ENCODE measurements around the gene ARMC6.

Gene ARMC6

DNA sequence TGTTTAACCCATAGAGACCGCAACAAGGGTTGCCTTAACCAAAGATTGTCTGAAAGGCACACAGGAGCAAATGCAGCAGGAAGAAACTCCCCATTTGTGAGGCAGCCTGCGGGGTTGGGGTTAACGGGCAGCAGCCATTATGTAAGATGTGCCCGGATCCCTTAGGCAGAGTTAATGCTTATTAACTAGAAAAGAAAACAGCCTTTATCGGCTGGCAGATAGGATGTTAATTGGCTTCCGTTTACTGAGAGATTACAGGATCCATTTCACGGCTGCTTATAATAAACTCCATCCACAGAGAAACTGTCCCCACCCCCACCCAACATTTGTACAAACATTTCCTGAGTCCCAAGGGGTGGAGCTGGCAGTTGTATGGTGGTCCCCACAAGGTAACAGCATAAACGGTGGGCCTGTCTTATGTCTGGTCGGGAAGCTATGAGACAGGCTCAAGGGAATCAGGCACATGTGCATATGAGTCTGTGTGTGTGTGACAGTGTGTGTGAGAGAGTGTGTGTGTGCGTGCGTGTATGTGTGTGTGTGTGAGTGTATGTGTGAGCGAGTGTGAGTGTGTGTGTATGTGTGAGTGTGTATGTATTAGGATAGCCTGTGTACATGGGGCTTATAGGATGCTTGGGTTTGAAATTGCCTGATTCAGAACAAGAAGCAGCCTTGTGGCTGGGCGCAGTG, 40.9 kb downstream of the ARMC6 start:
- Histone ChIP-seq H3K27ac (ENCODE audit: low read length) (no peak overlapping the region), H3K27me3 (ENCODE audit: control insufficient read depth in 1 of 2, insufficient read depth in 2 of 2, low read length in 2 of 2) (no peaks in the 10 kb centered on the region), H3K4me1 (ENCODE audit: control insufficient read depth, insufficient read depth, low read length) (no peaks in the 10 kb centered on the region), H3K36me3 (ENCODE audit: control insufficient read depth in 2 of 2, insufficient read depth in 2 of 2, low read length in 2 of 2) (peaks cover 2 to 6% of the 10 kb centered on the region in 2 donors), H3K9me3 (ENCODE audit: control insufficient read depth in 2 of 2, low read length in 2 of 2) (no peaks in the 10 kb centered on the region), H3K4me3 (ENCODE audit: low read length in 2 of 2) (no peak overlapping the region), H3K9ac (ENCODE audit: low read length in 2 of 2) (no peak overlapping the region)

DNA sequence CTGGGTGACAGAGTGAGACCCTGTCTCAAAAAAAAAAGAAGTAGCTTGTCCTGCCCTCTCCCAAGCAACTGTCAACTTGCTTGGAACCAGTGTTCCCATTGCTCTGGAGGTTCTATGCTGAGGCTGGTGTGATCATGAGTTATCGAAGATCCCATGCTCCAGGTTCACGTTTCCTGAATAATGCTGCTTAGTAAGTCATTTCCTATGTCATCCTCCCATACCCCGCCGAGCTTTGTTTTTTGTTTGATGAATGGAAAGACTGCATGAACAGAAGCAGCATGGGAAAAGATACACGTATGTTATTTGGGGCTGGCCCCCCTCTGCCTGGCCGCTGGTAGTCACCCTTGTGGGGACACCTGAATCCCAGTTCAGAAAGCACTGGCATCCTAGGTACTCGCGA, 41.7 kb downstream of the ARMC6 start:
- H3K36me3 ChIP-seq (ENCODE audit: control insufficient read depth in 2 of 2, insufficient read depth in 2 of 2, low read length in 2 of 2) = peaks cover 2 to 8% of the 10 kb centered on the region in 2 donors
- H3K9me3 ChIP-seq (ENCODE audit: control insufficient read depth in 2 of 2, low read length in 2 of 2) = no peaks in the 10 kb centered on the region
- H3K27me3 ChIP-seq (ENCODE audit: control insufficient read depth in 1 of 2, insufficient read depth in 2 of 2, low read length in 2 of 2) = no peaks in the 10 kb centered on the region
- no peak overlapping the region for H3K9ac ChIP-seq (ENCODE audit: low read length in 2 of 2)
- H3K27ac ChIP-seq (ENCODE audit: low read length) = no peak overlapping the region
- no peak overlapping the region for H3K4me3 ChIP-seq (ENCODE audit: low read length in 2 of 2)
- no peaks in the 10 kb centered on the region for H3K4me1 ChIP-seq (ENCODE audit: control insufficient read depth, insufficient read depth, low read length)

DNA sequence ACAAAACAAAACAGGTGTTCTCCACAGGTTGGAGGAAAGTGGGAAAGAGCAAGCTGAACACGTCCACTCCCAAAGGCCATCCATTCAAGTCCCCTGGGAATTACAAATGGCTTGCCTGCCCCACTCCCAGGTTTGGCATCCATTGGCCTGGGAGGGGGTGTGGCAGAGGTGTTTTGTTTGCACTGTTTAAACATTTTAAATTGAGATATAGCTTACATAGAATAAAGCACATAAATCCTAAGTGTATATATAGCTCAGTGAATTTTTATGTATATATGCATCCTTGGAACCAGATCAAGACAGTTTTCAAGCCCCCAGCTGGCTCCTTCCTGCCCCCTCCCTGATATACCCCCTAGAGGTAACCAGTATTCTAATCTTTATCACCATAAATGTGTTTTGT, 43.1 kb downstream of the ARMC6 start:
- Histone ChIP-seq H3K36me3 (ENCODE audit: control insufficient read depth in 2 of 2, insufficient read depth in 2 of 2, low read length in 2 of 2) (peaks cover 0 to 8% of the 10 kb centered on the region in 2 donors), H3K27me3 (ENCODE audit: control insufficient read depth in 1 of 2, insufficient read depth in 2 of 2, low read length in 2 of 2) (no peaks in the 10 kb centered on the region), H3K4me1 (ENCODE audit: control insufficient read depth, insufficient read depth, low read length) (no peaks in the 10 kb centered on the region), H3K4me3 (ENCODE audit: low read length in 2 of 2) (no peak overlapping the region), H3K9me3 (ENCODE audit: control insufficient read depth in 2 of 2, low read length in 2 of 2) (no peaks in the 10 kb centered on the region), H3K27ac (ENCODE audit: low read length) (no peak overlapping the region), H3K9ac (ENCODE audit: low read length in 2 of 2) (no peak overlapping the region)

DNA sequence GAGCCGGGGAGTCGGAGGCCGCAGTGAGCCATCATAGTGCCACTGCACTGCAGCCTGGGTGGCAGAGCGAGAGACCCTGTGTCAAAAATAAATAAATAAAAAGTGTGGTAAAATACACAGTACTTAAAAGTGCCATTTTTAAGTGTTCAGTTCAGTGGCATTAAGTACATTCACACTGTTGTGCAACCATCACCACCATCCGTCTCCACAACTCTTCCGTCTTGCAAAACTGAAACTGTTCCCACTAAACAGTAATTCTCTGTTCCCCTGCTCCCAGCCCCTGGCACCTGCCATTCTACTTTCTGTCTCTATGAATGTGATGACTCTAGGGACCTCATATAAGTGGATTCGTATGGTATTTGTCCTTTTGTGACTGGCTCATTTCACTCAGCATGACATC, 43.7 kb downstream of the ARMC6 start:
- Histone ChIP-seq H3K36me3 (ENCODE audit: control insufficient read depth in 2 of 2, insufficient read depth in 2 of 2, low read length in 2 of 2) (peaks cover 0 to 8% of the 10 kb centered on the region in 2 donors), H3K4me3 (ENCODE audit: low read length in 2 of 2) (no peak overlapping the region), H3K4me1 (ENCODE audit: control insufficient read depth, insufficient read depth, low read length) (no peaks in the 10 kb centered on the region), H3K9me3 (ENCODE audit: control insufficient read depth in 2 of 2, low read length in 2 of 2) (no peaks in the 10 kb centered on the region), H3K27ac (ENCODE audit: low read length) (no peak overlapping the region), H3K9ac (ENCODE audit: low read length in 2 of 2) (no peak overlapping the region), H3K27me3 (ENCODE audit: control insufficient read depth in 1 of 2, insufficient read depth in 2 of 2, low read length in 2 of 2) (no peaks in the 10 kb centered on the region)

DNA sequence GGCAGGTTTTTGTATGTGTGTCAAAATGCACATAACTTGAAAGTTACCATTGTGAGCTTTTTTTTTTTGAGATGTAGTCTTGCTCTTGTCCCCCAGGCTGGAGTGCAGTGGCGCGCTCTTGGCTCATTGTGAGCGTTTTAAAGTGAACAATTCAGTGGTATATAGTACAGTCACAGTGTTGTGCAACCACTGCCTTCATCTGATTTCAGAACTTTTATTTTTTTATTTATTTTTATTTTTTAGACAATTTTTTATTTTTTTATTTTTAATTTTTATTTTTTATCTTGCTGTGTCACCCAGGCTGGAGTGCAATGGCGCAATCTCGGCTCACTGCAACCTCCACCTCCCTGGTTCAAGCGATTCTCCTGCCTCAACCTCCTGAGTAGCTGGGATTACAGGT, 45.4 kb downstream of the ARMC6 start:
- Histone ChIP-seq H3K4me1 (ENCODE audit: control insufficient read depth, insufficient read depth, low read length) (no peaks in the 10 kb centered on the region), H3K27ac (ENCODE audit: low read length) (no peak overlapping the region), H3K9me3 (ENCODE audit: control insufficient read depth in 2 of 2, low read length in 2 of 2) (no peaks in the 10 kb centered on the region), H3K36me3 (ENCODE audit: control insufficient read depth in 2 of 2, insufficient read depth in 2 of 2, low read length in 2 of 2) (peaks cover 0 to 10% of the 10 kb centered on the region in 2 donors), H3K4me3 (ENCODE audit: low read length in 2 of 2) (no peak overlapping the region), H3K9ac (ENCODE audit: low read length in 2 of 2) (no peak overlapping the region), H3K27me3 (ENCODE audit: control insufficient read depth in 1 of 2, insufficient read depth in 2 of 2, low read length in 2 of 2) (no peaks in the 10 kb centered on the region)

DNA sequence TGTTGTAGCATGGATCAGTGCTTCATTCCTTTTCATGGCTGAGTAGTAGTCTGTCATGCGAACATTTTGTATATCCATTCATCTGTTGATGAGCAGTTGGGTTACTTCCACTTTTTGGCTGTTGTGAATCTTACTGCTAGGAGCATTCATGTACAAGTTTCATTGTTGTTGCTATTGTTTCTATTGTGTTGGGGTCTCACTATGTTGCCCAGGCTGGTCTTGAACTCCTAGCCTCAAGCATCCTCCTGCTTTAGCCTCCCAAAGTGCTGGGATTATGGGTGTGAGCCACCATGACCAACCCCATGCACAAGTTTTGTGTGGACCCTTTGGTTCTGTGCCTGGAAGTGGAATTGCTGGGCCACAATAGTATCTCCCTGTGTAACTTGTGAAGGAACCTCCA, 46.2 kb downstream of the ARMC6 start:
- Histone ChIP-seq H3K4me3 (ENCODE audit: low read length in 2 of 2) (no peak overlapping the region), H3K4me1 (ENCODE audit: control insufficient read depth, insufficient read depth, low read length) (no peaks in the 10 kb centered on the region), H3K9me3 (ENCODE audit: control insufficient read depth in 2 of 2, low read length in 2 of 2) (no peaks in the 10 kb centered on the region), H3K36me3 (ENCODE audit: control insufficient read depth in 2 of 2, insufficient read depth in 2 of 2, low read length in 2 of 2) (peaks cover 0 to 10% of the 10 kb centered on the region in 2 donors), H3K27ac (ENCODE audit: low read length) (no peak overlapping the region), H3K27me3 (ENCODE audit: control insufficient read depth in 1 of 2, insufficient read depth in 2 of 2, low read length in 2 of 2) (no peaks in the 10 kb centered on the region), H3K9ac (ENCODE audit: low read length in 2 of 2) (no peak overlapping the region)

DNA sequence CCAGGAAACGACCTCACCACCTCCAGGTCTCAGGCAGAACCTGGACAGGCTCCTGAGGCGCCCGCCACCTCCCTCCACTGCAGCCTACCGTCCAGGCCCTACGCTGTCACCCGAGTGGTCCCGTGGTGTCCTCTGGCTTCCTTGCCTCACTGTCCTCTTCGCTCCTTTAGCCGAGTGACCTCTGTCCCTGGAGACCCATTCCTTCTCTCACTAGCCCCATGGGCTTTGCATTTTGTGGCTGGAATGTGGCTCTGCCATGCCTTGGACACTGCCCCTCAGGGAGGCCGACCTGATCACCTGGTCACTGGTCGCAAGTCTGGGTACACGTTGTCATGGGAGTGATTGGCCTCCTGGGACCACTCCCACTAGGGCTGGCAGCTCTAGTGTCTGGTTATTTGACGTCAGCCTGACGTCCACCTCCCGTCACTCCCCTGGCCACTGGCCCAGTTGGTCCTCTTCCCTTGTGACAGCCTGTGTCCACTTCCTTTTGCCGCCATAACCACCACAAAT, 48.3 kb downstream of the ARMC6 start:
- Histone ChIP-seq H3K9me3 (ENCODE audit: control insufficient read depth in 2 of 2, low read length in 2 of 2) (no peaks in the 10 kb centered on the region), H3K27ac (ENCODE audit: low read length) (no peak overlapping the region)

DNA sequence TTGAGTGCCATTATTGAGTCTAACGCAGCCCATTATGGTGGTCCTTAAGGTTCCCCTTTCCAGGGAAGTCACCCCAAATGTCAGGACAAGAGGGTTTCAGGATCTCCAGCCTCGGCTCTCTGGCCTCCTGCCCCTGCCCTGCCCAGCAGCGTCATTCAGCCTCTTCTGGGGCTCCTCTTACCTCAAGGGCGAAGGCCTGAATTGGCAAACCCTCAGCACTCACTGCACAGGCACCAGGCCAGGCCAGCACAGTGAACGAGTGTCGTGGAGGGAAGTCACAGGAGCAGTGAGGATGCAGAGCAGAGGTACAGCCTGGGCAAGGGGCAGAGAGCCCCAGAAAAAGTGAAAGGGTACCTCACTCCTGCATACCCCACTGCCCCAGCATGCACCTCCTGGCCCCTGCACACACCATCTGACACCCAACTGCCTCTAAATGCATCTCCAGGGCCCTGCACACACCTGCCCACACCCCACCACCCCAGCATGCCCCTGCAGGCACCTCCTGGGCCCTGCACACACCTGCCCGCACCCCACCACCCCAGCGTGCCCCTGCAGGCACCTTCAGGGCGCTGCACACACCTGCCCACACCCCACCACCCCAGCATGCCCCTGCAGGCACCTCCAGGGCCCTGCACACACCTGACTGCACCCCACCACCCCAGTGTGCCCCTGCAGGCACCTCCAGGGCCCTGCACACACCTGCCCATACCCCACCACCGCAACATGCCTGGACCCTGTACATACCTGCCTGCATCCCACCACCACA, 50.2 kb downstream of the ARMC6 start:
- H3K36me3 ChIP-seq (ENCODE audit: control insufficient read depth in 2 of 2, insufficient read depth in 2 of 2, low read length in 2 of 2) = peaks cover 0 to 5% of the 10 kb centered on the region in 2 donors
- H3K27me3 ChIP-seq (ENCODE audit: control insufficient read depth in 1 of 2, insufficient read depth in 2 of 2, low read length in 2 of 2) = no peaks in the 10 kb centered on the region
- H3K4me1 ChIP-seq (ENCODE audit: control insufficient read depth, insufficient read depth, low read length) = no peaks in the 10 kb centered on the region
- no peaks in the 10 kb centered on the region for H3K9me3 ChIP-seq (ENCODE audit: control insufficient read depth in 2 of 2, low read length in 2 of 2)
- H3K27ac ChIP-seq (ENCODE audit: low read length) = no peak overlapping the region
- no peak overlapping the region for H3K9ac ChIP-seq (ENCODE audit: low read length in 2 of 2)
- H3K4me3 ChIP-seq (ENCODE audit: low read length in 2 of 2) = no peak overlapping the region

More for the DNA sequence above, 48.3 kb downstream of the ARMC6 start:
- H3K4me3 ChIP-seq (ENCODE audit: low read length in 2 of 2) = no peak overlapping the region
- H3K9ac ChIP-seq (ENCODE audit: low read length in 2 of 2) = no peak overlapping the region
- H3K36me3 ChIP-seq (ENCODE audit: control insufficient read depth in 2 of 2, insufficient read depth in 2 of 2, low read length in 2 of 2) = peaks cover 0 to 9% of the 10 kb centered on the region in 2 donors
- no peaks in the 10 kb centered on the region for H3K4me1 ChIP-seq (ENCODE audit: control insufficient read depth, insufficient read depth, low read length)
- H3K27me3 ChIP-seq (ENCODE audit: control insufficient read depth in 1 of 2, insufficient read depth in 2 of 2, low read length in 2 of 2) = no peaks in the 10 kb centered on the region

DNA sequence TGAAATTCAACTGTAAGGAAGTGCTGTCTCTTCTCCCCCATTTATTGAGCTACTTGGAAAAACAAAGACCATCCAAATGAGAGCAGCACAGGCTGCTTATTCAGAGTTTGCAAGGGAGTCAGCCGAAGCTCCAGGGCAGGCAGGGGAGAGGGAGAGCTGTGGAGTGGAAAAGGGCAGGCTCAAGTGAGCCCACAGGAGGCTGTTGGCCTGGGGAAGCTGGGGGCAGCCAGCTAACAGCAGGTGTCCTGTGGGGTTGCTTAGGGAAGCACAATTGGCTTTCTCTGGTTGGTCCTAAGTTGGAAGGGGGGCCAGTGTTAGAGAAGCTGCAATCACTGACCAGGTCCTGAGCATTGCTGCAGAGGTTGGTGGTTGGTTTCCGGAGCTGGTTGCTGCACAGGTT, 54.3 kb downstream of the ARMC6 start:
- H3K27me3 ChIP-seq (ENCODE audit: control insufficient read depth in 1 of 2, insufficient read depth in 2 of 2, low read length in 2 of 2) = no peaks in the 10 kb centered on the region
- no peak overlapping the region for H3K9ac ChIP-seq (ENCODE audit: low read length in 2 of 2)
- H3K36me3 ChIP-seq (ENCODE audit: control insufficient read depth in 2 of 2, insufficient read depth in 2 of 2, low read length in 2 of 2) = peaks cover 0 to 2% of the 10 kb centered on the region in 2 donors
- H3K4me3 ChIP-seq (ENCODE audit: low read length in 2 of 2) = no peak overlapping the region
- H3K4me1 ChIP-seq (ENCODE audit: control insufficient read depth, insufficient read depth, low read length) = no peaks in the 10 kb centered on the region
- no peak overlapping the region for H3K27ac ChIP-seq (ENCODE audit: low read length)
- no peaks in the 10 kb centered on the region for H3K9me3 ChIP-seq (ENCODE audit: control insufficient read depth in 2 of 2, low read length in 2 of 2)

DNA sequence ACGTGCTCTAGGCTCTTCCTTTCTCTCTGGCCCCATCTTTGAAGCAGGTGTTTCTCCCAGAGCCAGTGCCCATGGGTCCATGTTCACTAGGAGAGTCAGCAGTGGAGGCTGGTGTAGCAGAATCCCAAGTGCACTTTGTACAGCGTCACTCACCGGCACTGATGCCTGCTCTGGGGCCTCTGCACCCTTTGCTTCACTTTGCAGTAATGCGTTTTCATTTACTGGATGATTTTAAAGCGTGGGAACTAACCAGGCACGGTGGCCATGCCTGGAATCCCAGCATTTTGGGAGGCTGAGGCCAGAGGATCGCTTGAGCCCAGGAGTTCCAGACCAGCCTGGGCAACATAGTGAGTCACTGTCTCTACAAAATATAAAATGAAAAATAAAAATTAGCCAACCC, 61.1 kb downstream of the ARMC6 start:
- H3K36me3 ChIP-seq (ENCODE audit: control insufficient read depth in 2 of 2, insufficient read depth in 2 of 2, low read length in 2 of 2) = peaks cover 6 to 7% of the 10 kb centered on the region in 2 donors
- no peaks in the 10 kb centered on the region for H3K4me1 ChIP-seq (ENCODE audit: control insufficient read depth, insufficient read depth, low read length)
- no peak overlapping the region for H3K27ac ChIP-seq (ENCODE audit: low read length)
- H3K27me3 ChIP-seq (ENCODE audit: control insufficient read depth in 1 of 2, insufficient read depth in 2 of 2, low read length in 2 of 2) = no peaks in the 10 kb centered on the region
- no peak overlapping the region for H3K9ac ChIP-seq (ENCODE audit: low read length in 2 of 2)
- H3K4me3 ChIP-seq (ENCODE audit: low read length in 2 of 2) = no peak overlapping the region
- no peaks in the 10 kb centered on the region for H3K9me3 ChIP-seq (ENCODE audit: control insufficient read depth in 2 of 2, low read length in 2 of 2)

DNA sequence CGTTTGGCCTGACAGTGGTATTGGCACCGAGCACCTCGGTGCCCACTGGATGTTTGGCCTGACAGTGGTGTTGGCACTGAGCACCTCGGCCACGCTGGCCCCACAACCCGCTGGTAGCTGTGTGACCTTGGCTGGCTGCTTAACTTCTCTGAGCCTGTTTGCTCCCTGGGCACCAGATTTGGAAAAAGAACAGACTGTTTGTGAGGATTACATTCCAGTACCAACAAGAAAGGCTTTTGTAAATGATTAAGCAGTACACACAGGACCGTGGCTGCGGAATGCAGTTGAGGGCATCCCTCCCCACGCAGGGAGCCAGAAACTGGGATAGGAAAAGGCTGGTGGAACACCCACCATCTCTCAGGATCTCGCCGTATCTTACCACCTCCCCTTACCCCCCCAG, 62.3 kb downstream of the ARMC6 start:
- Histone ChIP-seq H3K27ac (ENCODE audit: low read length) (no peak overlapping the region), H3K27me3 (ENCODE audit: control insufficient read depth in 1 of 2, insufficient read depth in 2 of 2, low read length in 2 of 2) (no peaks in the 10 kb centered on the region), H3K4me3 (ENCODE audit: low read length in 2 of 2) (no peak overlapping the region), H3K4me1 (ENCODE audit: control insufficient read depth, insufficient read depth, low read length) (no peaks in the 10 kb centered on the region), H3K36me3 (ENCODE audit: control insufficient read depth in 2 of 2, insufficient read depth in 2 of 2, low read length in 2 of 2) (peaks cover 7 to 8% of the 10 kb centered on the region in 2 donors), H3K9me3 (ENCODE audit: control insufficient read depth in 2 of 2, low read length in 2 of 2) (no peaks in the 10 kb centered on the region), H3K9ac (ENCODE audit: low read length in 2 of 2) (no peak overlapping the region)
